WI38 (cell line): ENCODE results near the gene ARPIN.
"Not testable (repeated sequence)": the region's sequence is repeated elsewhere in the genome, so short reads cannot be mapped to it uniquely, and the experiment has no call there.

Source experiments
- H3K4me3 ChIP-seq: 2 replicates; pipeline ENCODE4 v1.5.1; 2011; ENCODE audit warnings: low read depth, mild to moderate bottlenecking, control low read depth, low read length
- TF ChIP-seq, protein P1 (sequence below): IDR thresholded peaks from 2 replicates; pipeline ENCODE4 v1.5.1; 2012; ENCODE audit warnings: low read depth, mild to moderate bottlenecking, control low read depth, low read length

ARPIN gene

DNA sequence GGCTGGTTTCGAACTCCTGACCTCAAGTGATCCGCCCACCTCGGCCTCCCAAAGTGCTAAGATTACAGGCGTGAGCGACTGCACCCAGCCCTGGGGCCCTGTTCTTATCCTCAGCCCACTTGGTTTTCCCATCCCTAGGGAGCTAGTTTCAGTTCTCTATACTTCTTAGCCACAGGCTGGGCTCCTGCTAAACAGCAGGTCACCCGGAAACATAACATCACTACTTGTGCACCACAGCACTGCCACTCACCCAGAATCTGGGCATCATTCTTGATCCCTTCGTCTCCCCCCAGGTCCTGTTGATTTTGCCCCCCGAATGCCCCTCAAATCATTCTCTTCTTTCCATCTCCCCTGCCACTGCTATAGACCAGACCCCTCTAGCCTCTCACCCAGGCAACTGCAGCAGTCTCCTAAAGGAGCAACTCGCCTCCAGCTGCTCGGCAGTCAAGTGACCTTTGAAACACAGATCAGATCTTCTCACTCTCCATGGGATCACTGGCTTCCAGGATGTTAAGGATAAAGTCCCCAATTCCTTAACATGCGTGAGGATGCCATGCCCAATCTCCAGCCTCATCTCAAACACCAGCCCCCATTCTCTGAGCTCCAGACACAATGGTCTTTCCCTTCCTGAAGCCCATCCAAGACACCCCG is 13.3 kb downstream of the ARPIN start:
- TF ChIP-seq, protein P1, sequence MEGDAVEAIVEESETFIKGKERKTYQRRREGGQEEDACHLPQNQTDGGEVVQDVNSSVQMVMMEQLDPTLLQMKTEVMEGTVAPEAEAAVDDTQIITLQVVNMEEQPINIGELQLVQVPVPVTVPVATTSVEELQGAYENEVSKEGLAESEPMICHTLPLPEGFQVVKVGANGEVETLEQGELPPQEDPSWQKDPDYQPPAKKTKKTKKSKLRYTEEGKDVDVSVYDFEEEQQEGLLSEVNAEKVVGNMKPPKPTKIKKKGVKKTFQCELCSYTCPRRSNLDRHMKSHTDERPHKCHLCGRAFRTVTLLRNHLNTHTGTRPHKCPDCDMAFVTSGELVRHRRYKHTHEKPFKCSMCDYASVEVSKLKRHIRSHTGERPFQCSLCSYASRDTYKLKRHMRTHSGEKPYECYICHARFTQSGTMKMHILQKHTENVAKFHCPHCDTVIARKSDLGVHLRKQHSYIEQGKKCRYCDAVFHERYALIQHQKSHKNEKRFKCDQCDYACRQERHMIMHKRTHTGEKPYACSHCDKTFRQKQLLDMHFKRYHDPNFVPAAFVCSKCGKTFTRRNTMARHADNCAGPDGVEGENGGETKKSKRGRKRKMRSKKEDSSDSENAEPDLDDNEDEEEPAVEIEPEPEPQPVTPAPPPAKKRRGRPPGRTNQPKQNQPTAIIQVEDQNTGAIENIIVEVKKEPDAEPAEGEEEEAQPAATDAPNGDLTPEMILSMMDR: no peak
- no peak overlapping the region for H3K4me3 ChIP-seq

GRCh38 chr15:89898614-89899294 is 14.0 kb downstream of the ARPIN start:
- no peak overlapping the region for H3K4me3 ChIP-seq
- TF ChIP-seq, protein P1: peak; percentile 48

DNA sequence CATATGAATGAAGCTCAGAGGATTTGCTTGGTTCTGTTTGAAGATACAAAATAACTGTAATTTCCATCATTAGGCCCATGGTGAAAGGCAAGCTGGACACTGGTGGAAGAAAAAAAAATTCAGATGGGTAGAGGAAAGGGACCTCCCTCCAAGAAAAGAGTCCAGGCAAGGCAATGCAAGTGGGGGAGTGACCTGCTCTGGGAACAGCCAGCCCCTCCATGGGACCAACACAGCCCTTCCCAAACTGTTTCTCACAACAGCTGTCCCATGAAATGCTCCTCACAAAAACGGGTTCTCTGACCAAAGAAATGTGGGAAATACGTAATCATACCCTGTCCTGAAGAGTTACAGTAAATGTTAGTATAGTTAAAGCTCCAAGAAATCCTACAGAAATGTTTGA is 14.6 kb downstream of the ARPIN start:
- no peak overlapping the region for H3K4me3 ChIP-seq
- TF ChIP-seq, protein P1: no peak

GRCh38 chr15:89893696-89894447 is 18.9 kb downstream of the ARPIN start, which contains the start of gene AP3S2:
Gene AP3S2 (minus strand): TSS chr15:89893994. CDS start chr15:89893949, 45 bp downstream.
- peak within 1 kb of the TSS; percentile 83 for H3K4me3 ChIP-seq
- TF ChIP-seq, protein P1: no peak

GRCh38 chr15:89893027-89893426 is 19.7 kb downstream of the ARPIN start:
- H3K4me3 ChIP-seq: peak overlapping the region; percentile 83
- TF ChIP-seq, protein P1: no peak

- no peak overlapping the region for H3K4me3 ChIP-seq
- TF ChIP-seq, protein P1: peak; percentile 42
Observed at GRCh38 chr15:89888214-89888804, 24.4 kb downstream of the ARPIN start.

DNA sequence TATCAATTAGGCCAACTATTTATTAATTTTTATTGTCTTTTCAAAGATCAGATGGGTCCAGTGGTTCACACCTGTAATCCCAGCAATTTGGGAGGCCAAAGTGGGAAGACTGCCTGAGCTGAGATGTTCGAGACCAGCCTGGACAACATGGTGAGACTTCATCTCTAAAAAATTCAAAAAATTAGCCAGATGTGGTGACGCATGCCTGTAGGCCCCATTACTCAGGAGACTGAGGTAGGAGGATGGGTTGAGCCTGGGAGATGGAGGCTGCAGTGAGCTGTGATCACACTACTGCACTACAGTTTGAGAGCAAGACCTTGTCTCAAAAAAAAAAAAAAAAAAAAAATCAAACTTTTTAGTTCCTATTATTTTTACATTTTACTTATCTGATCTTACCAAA is 27.1 kb downstream of the ARPIN start:
- TF ChIP-seq, protein P1: no peak
- H3K4me3 ChIP-seq: no peak overlapping the region

- H3K4me3 ChIP-seq: not testable (repeated sequence)
Observed at GRCh38 chr15:89885179-89885578, 27.6 kb downstream of the ARPIN start.
